GM19463 (cell line): ENCODE measurements around the gene SLC8A2.
"Not testable (repeated sequence)": the region's sequence is repeated elsewhere in the genome, so short reads cannot be mapped to it uniquely, and the experiment has no call there.

Experiments used
- ATAC-seq: cut with Tn5 transposase; IDR thresholded peaks from one replicate; pipeline ENCODE4 v1.9.1; 2021; ENCODE audit warnings: mild to moderate bottlenecking, moderate library complexity; ENCODE audit not compliant: unreplicated experiment

The SLC8A2 gene

GRCh38 chr19:47489072-47489914, 17.6 kb upstream of the SLC8A2 start:
- ATAC-seq, result no peak

DNA sequence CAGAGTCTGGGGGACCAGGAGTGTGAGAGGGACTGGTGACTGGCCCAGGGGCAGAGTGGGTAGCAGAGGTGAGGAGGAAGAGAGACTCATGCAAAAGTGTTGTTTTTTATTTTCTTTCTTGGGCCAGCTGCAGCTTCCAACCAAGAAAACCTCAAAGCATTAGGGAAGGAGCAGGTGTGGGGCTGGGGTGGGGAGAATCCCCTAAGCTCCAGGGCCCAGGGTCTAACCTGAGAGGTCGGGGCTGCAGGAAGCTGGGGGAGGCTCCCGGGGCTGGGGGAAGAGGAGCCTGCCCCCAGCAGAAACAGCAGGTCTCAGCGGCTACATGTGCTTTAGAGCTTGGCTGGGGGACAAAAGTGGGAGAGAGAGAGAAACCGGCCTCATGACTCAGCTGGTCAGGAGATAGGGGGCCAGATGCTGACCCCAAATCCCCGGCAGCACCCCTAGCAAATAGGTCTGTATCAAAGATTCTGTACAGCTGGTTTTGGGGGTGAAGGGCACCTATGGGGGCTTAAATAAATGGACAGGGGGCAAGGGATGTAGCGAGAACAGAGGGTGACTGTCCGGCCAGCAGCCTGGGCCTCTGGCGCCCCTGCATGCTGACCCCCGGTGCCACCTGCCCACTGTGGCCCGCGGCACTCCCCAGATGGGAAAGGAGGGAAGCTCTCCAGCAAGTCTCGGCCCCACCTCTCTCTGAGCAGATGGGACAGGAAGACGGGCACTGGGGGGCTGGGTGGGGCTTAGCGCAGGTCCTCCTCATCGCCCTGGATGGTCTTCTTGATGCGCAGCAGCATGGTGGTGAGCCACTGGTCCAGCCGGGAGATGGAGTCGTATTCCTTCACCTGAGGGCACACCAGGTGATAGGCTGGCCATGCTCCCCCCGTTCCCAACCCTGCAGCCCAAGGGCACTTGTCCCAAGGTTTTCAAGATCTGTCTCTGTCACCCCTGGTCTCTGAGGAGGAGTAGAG, 16.1 kb upstream of the SLC8A2 start:
- ATAC-seq, result no peak

- ATAC-seq, result no peak
These were observed 15.2 kb upstream of the SLC8A2 start for GRCh38 chr19:47486900-47487299.

DNA sequence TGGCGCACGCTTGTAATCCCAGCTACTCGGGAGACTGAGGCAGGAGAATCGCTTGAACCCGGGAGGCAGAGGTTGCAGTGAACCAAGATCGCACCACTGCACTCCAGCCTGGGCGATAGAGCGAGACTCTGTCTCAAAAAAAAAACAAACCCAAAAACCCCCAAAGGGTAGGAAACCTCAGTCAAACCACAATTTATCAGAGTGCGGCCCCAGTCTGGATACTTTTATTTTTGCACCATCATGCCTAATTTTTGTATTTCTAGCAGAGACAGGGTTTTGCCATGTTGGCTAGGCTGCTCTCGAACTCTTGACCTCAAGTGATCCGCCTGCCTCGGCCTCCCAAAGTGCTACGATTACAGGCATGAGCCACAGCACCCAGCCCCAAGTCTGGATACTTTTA, 14.5 kb upstream of the SLC8A2 start:
- ATAC-seq, result not testable (repeated sequence)

DNA sequence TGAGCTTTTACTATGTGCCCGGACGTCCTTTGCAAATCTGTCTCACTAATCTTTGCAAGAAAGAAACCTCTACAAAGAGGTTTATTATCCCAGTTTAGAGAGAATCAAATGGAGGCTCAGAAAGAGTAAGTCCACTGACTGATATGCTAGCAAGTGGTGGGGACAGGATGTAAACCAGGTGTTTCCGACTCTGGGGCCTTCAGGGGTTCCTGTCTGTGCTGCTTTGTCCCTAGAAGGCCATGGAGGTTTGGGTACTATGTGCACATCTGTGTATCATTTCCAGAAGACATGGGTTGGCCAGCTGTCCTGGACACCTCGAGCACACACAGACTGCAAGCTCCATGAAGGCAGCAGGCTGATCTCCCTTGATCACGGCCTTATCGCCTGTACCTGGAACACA, 13.5 kb upstream of the SLC8A2 start:
- no peak for ATAC-seq

GRCh38 chr19:47483800-47484690, 12.4 kb upstream of the SLC8A2 start, which contains the start of gene KPTN:
KPTN (minus strand) TSS chr19:47484219; CDS start chr19:47484160, 59 bp downstream.
- ATAC-seq, result peak; percentile 73

DNA sequence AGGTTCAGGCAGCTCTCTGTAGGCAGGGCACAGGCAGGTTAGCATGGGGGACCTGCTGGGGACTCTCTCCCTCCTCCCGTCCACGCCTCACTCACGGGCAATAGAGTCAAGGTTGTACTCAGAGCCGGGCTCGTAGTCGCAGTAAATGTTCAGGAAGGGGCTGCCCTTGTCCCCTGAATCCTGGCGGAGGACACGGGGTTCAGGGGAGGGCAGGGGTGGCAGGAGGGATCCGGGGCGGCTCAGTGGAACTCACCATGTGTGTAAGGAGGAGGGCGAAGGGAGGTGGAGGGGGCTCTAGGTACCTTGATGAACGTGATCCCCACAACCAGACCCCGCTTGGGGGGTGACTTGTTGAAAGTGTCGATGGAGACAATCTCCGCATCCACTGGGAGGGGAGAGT, 11.5 kb upstream of the SLC8A2 start:
- no peak for ATAC-seq

- ATAC-seq, result no peak
These were observed 9.9 kb upstream of the SLC8A2 start for GRCh38 chr19:47481460-47482052.

- no peak for ATAC-seq
These were observed 9.0 kb upstream of the SLC8A2 start for GRCh38 chr19:47480658-47481057.

- ATAC-seq, result no peak
These were observed 8.2 kb upstream of the SLC8A2 start for GRCh38 chr19:47479701-47480503.

DNA sequence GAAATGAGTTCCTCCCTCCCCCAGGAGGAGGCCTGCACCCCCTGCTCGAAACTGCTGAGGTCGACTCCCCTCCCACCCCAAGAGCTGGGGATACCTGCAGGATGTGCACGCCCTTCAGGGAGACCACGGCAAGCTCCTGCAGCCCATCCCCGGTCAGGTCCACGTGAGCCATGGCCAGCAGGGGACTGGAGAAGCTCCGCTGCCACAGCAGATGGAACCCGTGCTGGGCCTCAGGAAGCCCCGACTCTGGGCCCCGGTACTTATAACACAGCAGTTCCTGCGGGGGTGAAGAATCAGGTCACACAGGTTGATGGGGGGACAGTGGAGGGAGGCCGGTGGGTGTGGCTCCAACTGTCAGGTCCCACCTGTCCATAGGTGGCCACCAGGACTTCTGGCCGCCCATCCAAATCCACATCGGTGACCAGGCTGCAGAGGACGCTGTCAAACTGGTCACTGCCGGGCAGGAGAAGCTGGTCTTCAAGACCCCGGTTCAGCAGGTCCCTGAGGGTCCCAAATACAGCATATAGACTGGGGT, 4.8 kb upstream of the SLC8A2 start:
- ATAC-seq, result no peak

- no peak for ATAC-seq
These were observed 3.8 kb upstream of the SLC8A2 start for GRCh38 chr19:47475465-47475864.

DNA sequence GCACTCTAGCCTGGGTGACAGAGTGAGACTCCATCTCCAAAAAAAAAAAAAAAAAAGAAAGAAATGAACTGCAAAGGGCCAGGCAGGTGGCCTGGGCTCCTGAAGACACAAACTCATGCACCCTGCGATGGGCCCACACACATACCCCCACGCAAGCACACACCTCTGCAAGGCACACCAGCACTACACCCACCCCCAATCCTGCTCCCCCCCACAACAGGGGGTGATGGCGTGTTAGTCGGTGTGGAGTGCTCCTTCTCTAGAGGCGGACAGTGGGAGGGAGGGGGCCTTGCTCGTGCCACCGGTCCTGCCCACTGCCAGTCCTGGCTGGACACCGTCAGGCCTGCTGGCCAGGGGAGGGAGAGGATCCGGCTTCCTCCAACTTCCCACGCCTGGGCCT, 1.6 kb upstream of the SLC8A2 start:
- ATAC-seq, result no peak

DNA sequence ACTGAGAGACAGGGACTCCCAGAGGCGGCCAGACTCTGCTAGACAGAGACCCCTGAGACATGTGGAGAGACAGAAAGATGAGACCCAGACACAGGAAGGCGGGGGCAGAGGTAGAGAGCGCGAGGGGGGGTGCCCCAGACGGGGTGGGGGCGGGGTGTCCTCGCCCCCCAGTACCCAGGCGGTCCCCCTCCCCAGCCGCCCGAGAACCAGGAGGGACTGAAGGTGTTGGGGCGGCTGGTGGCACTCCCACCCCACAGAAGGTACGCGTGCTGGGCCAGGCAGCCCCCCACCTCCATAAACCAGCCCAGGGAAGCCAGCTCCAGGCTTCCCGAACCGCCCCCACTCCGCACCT, 336 bp downstream of the SLC8A2 start:
- ATAC-seq, result no peak

DNA sequence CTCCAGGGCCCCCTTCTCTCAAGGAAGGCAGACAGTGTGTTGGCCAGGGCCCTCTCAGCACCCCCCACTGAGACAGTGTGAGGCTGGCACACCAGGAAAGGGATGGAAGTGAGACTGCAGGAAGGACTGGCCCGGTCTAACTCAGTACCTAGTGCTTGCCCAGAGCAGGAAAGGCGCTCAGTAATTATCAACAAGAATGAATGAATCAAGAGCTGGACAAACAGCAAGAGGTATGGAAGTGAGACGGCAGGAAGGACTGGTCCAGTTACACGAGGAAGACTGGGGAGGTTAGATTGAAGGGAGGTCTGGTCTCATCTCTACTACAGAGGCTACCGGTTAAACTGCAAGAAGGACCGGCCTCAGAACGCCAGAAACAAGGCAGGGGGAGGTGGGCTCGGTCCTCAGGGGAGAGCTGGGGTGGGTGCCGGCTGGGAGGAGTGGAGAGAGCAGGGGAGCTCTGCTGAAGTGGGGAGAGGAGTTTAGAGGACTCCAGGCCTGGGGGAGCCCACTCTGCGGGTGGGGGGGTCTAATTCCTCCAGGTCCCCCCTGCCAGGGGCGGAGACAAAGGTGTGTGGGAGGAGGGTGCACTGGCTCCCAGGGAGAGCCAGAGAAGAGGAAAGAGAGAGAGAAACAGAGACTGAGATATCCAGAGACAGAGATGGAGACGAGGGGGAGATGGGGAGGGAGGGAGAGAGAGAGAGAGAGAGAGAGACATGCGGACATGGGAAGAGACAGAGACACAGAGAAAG, 1.1 kb downstream of the SLC8A2 start:
- no peak for ATAC-seq

GRCh38 chr19:47469719-47470118, 2.0 kb downstream of the SLC8A2 start:
- ATAC-seq, result no peak

DNA sequence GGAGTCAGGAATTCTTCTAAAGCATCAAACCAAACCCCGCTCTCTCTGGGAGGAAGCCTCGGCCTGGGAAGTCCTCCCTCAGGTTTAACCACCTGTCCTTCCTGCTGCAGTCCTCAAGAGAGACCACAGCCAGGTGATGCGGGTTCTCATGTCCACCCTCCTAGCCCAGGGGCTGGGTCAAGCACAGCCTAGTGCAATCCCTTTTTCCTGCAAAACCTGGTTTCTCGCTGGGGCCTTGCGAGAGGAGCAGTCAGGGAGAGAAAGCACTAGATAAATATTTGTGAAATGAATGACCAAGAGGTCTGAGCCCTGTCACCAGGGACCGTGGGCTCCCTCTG, 2.4 kb downstream of the SLC8A2 start:
- no peak for ATAC-seq

DNA sequence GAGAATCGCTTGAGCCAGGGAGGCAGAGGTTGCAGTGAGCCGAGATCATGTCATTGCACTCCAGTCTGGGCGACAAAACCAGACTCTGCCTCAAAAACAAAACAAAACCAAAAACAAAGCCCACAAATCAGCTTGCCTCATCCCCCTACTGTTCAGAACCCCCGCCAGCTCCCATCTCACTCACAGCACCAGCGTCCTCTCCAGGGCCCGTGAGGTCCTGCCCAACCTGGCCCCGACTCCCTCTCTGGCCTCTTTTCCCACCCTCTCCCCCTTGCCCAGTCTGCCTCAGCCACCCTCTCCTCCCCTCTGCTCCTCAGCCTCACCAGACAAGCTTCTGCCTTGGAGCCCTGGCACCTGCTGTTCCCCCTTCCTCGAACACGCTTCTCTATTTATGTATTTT, 3.8 kb downstream of the SLC8A2 start:
- ATAC-seq, result no peak

GRCh38 chr19:47465957-47466356, 5.7 kb downstream of the SLC8A2 start:
- ATAC-seq, result no peak
